ENCODE results near the gene CCS.
A peak's percentile ranks its signal among the peaks of the same experiment; 100 is the strongest.

The CCS gene

DNA sequence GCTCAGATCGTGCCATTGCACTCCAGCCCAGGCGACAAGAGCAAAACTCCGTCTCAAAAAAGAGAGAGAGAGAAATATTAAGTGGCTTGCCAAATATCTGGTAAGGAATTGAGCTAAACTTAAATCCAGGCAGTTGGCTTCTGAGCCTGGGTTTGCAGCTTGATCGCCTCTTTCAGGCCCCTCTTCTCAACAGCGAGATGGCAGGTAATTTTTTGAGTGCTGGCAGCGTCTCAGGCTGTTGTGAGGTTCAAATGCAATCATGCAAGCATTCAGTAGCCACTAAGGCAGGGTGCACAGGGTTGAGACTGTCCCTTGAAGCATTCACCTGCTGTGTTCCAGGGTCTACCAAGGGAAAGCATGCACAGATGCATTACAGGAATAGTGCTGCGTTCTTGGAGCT lies 23.9 kb upstream of the CCS start:
- Histone ChIP-seq H3K4ac (ENCODE audit: low read depth, low read length) (no peak overlapping the region), H3K27ac (ENCODE audit: low read depth, low read length) (no peak overlapping the region), H3K79me1 (ENCODE audit: low read length) (no peaks in the 10 kb centered on the region), H3K4me3 (ENCODE audit: low read depth, low read length) (no peak overlapping the region), H3K18ac (ENCODE audit: low read length) (no peak overlapping the region), H3K4me2 (ENCODE audit: low read length) (no peak overlapping the region), H4K8ac (ENCODE audit: low read depth, low read length) (no peak overlapping the region), H3K23ac (ENCODE audit: low read length) (no peak overlapping the region), H2AFZ (ENCODE audit: insufficient read depth, low read length, poor library complexity) (no peak overlapping the region), H3K79me2 (ENCODE audit: control insufficient read depth, insufficient read depth, low read length, poor library complexity) (no peaks in the 10 kb centered on the region), H3K9me3 (ENCODE audit: insufficient read depth, low read depth, low read length) (no peaks in the 10 kb centered on the region), H3K14ac (ENCODE audit: low read length) (no peak overlapping the region), H2BK5ac (ENCODE audit: low read depth, low read length, poor library complexity) (no peak overlapping the region), H2BK120ac (ENCODE audit: insufficient read depth, low read length, poor library complexity) (no peak overlapping the region), H3K36me3 (ENCODE audit: control insufficient read depth in 1 of 2, insufficient read depth in 2 of 2, low read length in 2 of 2) (no peaks in the 10 kb centered on the region), H3K4me1 (ENCODE audit: control insufficient read depth in 1 of 2, insufficient read depth in 2 of 2, low read length in 2 of 2) (peaks cover 0 to 3% of the 10 kb centered on the region in 2 experiments), H2BK12ac (ENCODE audit: low read length) (no peak overlapping the region), H4K91ac (ENCODE audit: low read depth, low read length) (no peak overlapping the region), H3K27me3 (ENCODE audit: insufficient read depth, low read length) (no peaks in the 10 kb centered on the region), H3K9ac (ENCODE audit: low read length) (no peak overlapping the region), H2AK5ac (ENCODE audit: low read length) (no peak overlapping the region), H4K12ac (ENCODE audit: low read depth, low read length) (no peak overlapping the region)
- WGBS (ENCODE audit: extremely low coverage, insufficient coverage, insufficient read length) = no CpG with 5 or more reads among the region's 7 CpGs
- DNase-seq = no peak

GRCh38 chr11:66570079-66570849 lies 22.7 kb upstream of the CCS start:
- no peak overlapping the region for H3K4me2 ChIP-seq (ENCODE audit: low read length)
- DNase-seq = no peak
- H2AFZ ChIP-seq (ENCODE audit: insufficient read depth, low read length, poor library complexity) = no peak overlapping the region
- H3K9ac ChIP-seq (ENCODE audit: low read length) = no peak overlapping the region
- H3K4ac ChIP-seq (ENCODE audit: low read depth, low read length) = no peak overlapping the region
- no peak overlapping the region for H2BK5ac ChIP-seq (ENCODE audit: low read depth, low read length, poor library complexity)
- no peak overlapping the region for H4K8ac ChIP-seq (ENCODE audit: low read depth, low read length)
- H2BK120ac ChIP-seq (ENCODE audit: insufficient read depth, low read length, poor library complexity) = no peak overlapping the region
- no peaks in the 10 kb centered on the region for H3K9me3 ChIP-seq (ENCODE audit: insufficient read depth, low read depth, low read length)
- no peak overlapping the region for H3K23ac ChIP-seq (ENCODE audit: low read length)
- H3K79me1 ChIP-seq (ENCODE audit: low read length) = no peaks in the 10 kb centered on the region
- no peaks in the 10 kb centered on the region for H3K36me3 ChIP-seq (ENCODE audit: control insufficient read depth in 1 of 2, insufficient read depth in 2 of 2, low read length in 2 of 2)
- no peak overlapping the region for H3K18ac ChIP-seq (ENCODE audit: low read length)
- no peak overlapping the region for H2BK12ac ChIP-seq (ENCODE audit: low read length)
- peaks cover 0 to 3% of the 10 kb centered on the region in 2 experiments for H3K4me1 ChIP-seq (ENCODE audit: control insufficient read depth in 1 of 2, insufficient read depth in 2 of 2, low read length in 2 of 2)
- no peak overlapping the region for H3K4me3 ChIP-seq (ENCODE audit: low read depth, low read length)
- no peak overlapping the region for H4K12ac ChIP-seq (ENCODE audit: low read depth, low read length)
- no peak overlapping the region for H2AK5ac ChIP-seq (ENCODE audit: low read length)
- whole genome bisulfite sequencing (ENCODE audit: extremely low coverage, insufficient coverage, insufficient read length) = no CpG with 5 or more reads among the region's 5 CpGs
- no peaks in the 10 kb centered on the region for H3K27me3 ChIP-seq (ENCODE audit: insufficient read depth, low read length)
- no peak overlapping the region for H3K14ac ChIP-seq (ENCODE audit: low read length)
- H4K91ac ChIP-seq (ENCODE audit: low read depth, low read length) = no peak overlapping the region
- H3K27ac ChIP-seq (ENCODE audit: low read depth, low read length) = no peak overlapping the region
- no peaks in the 10 kb centered on the region for H3K79me2 ChIP-seq (ENCODE audit: control insufficient read depth, insufficient read depth, low read length, poor library complexity)

- H3K79me1 ChIP-seq (ENCODE audit: low read length) = no peaks in the 10 kb centered on the region
Observed at GRCh38 chr11:66570850-66571180, 22.2 kb upstream of the CCS start.

GRCh38 chr11:66579017-66579606 lies 13.9 kb upstream of the CCS start:
- no peak overlapping the region for H4K8ac ChIP-seq (ENCODE audit: low read depth, low read length)
- no peak overlapping the region for H3K4me2 ChIP-seq (ENCODE audit: low read length)
- H3K79me1 ChIP-seq (ENCODE audit: low read length) = no peaks in the 10 kb centered on the region
- no peak overlapping the region for H3K14ac ChIP-seq (ENCODE audit: low read length)
- H2BK12ac ChIP-seq (ENCODE audit: low read length) = no peak overlapping the region
- H2AK5ac ChIP-seq (ENCODE audit: low read length) = no peak overlapping the region
- H3K4me1 ChIP-seq (ENCODE audit: control insufficient read depth in 1 of 2, insufficient read depth in 2 of 2, low read length in 2 of 2) = no peaks in the 10 kb centered on the region
- no peak overlapping the region for H3K27ac ChIP-seq (ENCODE audit: low read depth, low read length)
- no peak overlapping the region for H2AFZ ChIP-seq (ENCODE audit: insufficient read depth, low read length, poor library complexity)
- H4K91ac ChIP-seq (ENCODE audit: low read depth, low read length) = no peak overlapping the region
- H3K9me3 ChIP-seq (ENCODE audit: insufficient read depth, low read depth, low read length) = peaks cover 2% of the 10 kb centered on the region
- H3K36me3 ChIP-seq (ENCODE audit: control insufficient read depth in 1 of 2, insufficient read depth in 2 of 2, low read length in 2 of 2) = no peaks in the 10 kb centered on the region
- no peak overlapping the region for H2BK120ac ChIP-seq (ENCODE audit: insufficient read depth, low read length, poor library complexity)
- peak; percentile 53 to 88 for DNase-seq
- H3K23ac ChIP-seq (ENCODE audit: low read length) = no peak overlapping the region
- no peak overlapping the region for H3K4me3 ChIP-seq (ENCODE audit: low read depth, low read length)
- H3K79me2 ChIP-seq (ENCODE audit: control insufficient read depth, insufficient read depth, low read length, poor library complexity) = no peaks in the 10 kb centered on the region
- no peak overlapping the region for H3K18ac ChIP-seq (ENCODE audit: low read length)
- H3K9ac ChIP-seq (ENCODE audit: low read length) = no peak overlapping the region
- H4K12ac ChIP-seq (ENCODE audit: low read depth, low read length) = no peak overlapping the region
- no CpG with 5 or more reads among the region's 25 CpGs for WGBS (ENCODE audit: extremely low coverage, insufficient coverage, insufficient read length)
- no peak overlapping the region for H3K4ac ChIP-seq (ENCODE audit: low read depth, low read length)
- H2BK5ac ChIP-seq (ENCODE audit: low read depth, low read length, poor library complexity) = no peak overlapping the region
- no peaks in the 10 kb centered on the region for H3K27me3 ChIP-seq (ENCODE audit: insufficient read depth, low read length)

More at GRCh38 chr11:66570850-66571180, 22.2 kb upstream of the CCS start:
- H2BK12ac ChIP-seq (ENCODE audit: low read length) = no peak overlapping the region
- H3K14ac ChIP-seq (ENCODE audit: low read length) = no peak overlapping the region
- no peak overlapping the region for H2AK5ac ChIP-seq (ENCODE audit: low read length)
- H4K8ac ChIP-seq (ENCODE audit: low read depth, low read length) = no peak overlapping the region
- H3K9ac ChIP-seq (ENCODE audit: low read length) = no peak overlapping the region
- no peak overlapping the region for H2BK5ac ChIP-seq (ENCODE audit: low read depth, low read length, poor library complexity)
- no peak overlapping the region for H3K18ac ChIP-seq (ENCODE audit: low read length)
- no peaks in the 10 kb centered on the region for H3K79me2 ChIP-seq (ENCODE audit: control insufficient read depth, insufficient read depth, low read length, poor library complexity)
- no peak overlapping the region for H2AFZ ChIP-seq (ENCODE audit: insufficient read depth, low read length, poor library complexity)
- no peak overlapping the region for H4K91ac ChIP-seq (ENCODE audit: low read depth, low read length)
- H3K4me1 ChIP-seq (ENCODE audit: control insufficient read depth in 1 of 2, insufficient read depth in 2 of 2, low read length in 2 of 2) = peaks cover 0 to 3% of the 10 kb centered on the region in 2 experiments
- H2BK120ac ChIP-seq (ENCODE audit: insufficient read depth, low read length, poor library complexity) = no peak overlapping the region
- H3K27ac ChIP-seq (ENCODE audit: low read depth, low read length) = no peak overlapping the region
- H3K4me3 ChIP-seq (ENCODE audit: low read depth, low read length) = no peak overlapping the region
- WGBS (ENCODE audit: extremely low coverage, insufficient coverage, insufficient read length) = no CpG with 5 or more reads among the region's 2 CpGs
- H3K27me3 ChIP-seq (ENCODE audit: insufficient read depth, low read length) = no peaks in the 10 kb centered on the region
- no peak overlapping the region for H3K23ac ChIP-seq (ENCODE audit: low read length)
- no peak for DNase-seq
- no peak overlapping the region for H3K4ac ChIP-seq (ENCODE audit: low read depth, low read length)
- no peaks in the 10 kb centered on the region for H3K36me3 ChIP-seq (ENCODE audit: control insufficient read depth in 1 of 2, insufficient read depth in 2 of 2, low read length in 2 of 2)
- no peak overlapping the region for H3K4me2 ChIP-seq (ENCODE audit: low read length)
- no peak overlapping the region for H4K12ac ChIP-seq (ENCODE audit: low read depth, low read length)
- no peaks in the 10 kb centered on the region for H3K9me3 ChIP-seq (ENCODE audit: insufficient read depth, low read depth, low read length)
